ENCODE results near the gene PDE3B.
A peak's percentile ranks its signal among the peaks of the same experiment; 100 is the strongest.
"Not testable (repeated sequence)": the region's sequence is repeated elsewhere in the genome, so short reads cannot be mapped to it uniquely, and the experiment has no call there.

Gene PDE3B

DNA sequence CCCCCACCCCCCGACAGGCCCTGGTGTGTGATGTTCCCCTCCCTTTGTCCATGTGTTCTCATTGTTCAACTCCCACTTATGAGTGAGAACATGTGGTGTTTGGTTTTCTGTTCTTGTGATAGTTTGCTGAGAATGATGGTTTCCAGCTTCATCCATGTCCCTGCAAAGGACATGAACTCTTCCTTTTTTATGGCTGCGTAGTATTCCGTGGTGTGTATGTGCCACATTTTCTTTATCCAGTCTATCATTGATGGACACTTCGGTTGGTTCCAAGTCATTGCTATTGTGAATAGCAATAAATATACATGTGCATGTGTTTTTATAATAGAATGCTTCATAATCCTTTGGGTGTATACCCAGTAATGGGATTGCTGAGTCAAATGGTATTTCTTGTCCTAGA is 152.4 kb downstream of the PDE3B start:
- DNase-seq = not testable (repeated sequence)

DNA sequence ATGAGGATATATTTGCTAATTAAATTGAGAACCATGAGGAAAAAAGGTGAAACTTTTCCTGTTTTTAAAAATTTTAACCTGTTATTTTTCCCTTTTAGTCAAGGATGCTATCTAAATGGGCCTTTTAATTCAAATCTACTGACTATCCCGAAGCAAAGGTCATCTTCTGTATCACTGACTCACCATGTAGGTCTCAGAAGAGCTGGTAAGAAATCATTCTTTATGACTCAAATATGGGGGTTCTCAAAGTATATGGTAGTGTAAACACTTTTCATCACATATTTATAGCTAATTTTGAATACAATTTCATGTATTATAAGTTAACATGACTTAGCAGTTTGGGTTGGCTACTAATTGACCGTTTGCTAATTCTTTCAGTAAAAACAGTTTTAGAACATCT is 160.2 kb downstream of the PDE3B start:
- no peak for DNase-seq

DNA sequence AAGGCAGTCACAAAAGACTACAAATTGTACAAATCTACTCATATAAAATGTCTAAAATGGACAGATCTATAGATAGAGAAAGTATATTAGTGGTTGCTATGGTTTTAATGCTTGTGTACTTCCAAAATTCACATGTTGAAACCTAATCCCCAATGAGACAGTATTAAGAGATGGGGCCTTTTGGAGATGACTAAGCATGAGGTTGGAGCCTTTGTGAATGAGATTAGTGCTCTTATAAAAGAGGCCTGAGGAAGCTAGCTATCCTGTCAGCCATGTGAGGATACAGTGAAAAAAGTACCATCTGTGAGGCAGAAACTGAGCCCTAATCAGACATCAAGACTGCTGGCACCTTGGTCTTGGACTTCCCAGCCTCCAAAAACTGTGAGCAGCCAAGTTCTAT is 165.9 kb downstream of the PDE3B start:
- DNase-seq = no peak

DNA sequence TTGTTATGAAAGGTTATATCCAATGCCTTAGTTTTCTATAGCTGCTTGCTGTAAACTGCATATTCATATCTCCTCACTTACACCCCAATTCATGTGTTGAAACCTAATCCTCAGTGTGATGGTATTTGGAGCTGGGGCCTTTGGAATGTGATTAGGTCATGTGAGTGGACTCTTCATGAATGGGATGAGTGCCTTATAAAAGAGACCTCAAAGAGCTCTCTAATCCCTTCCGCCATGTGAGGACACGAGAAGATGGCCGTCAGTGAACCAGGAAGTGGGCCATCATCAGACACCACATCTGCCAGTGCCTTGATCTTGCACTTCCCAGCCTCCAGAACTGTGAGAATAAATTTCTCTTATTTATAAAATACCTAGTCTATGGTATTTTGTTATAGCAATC is 169.2 kb downstream of the PDE3B start:
- no peak for DNase-seq

DNA sequence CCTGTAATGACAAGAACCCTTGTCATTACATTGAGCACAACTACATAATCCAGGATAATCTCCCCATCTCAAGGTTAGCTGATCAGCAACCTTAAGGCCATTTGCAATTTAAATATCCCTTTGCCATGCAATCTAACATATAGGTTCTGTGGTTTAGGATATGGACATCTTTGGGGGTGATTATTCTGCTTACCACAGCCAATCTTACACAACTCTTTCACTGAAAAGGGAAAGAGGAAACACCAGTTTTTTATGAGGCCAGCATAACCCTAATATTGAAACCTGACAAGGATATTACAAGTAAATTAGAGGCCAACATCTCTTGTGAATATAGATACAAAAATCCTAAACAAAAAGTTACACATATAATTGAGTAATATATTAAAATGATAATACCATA is 169.9 kb downstream of the PDE3B start:
- DNase-seq = no peak

DNA sequence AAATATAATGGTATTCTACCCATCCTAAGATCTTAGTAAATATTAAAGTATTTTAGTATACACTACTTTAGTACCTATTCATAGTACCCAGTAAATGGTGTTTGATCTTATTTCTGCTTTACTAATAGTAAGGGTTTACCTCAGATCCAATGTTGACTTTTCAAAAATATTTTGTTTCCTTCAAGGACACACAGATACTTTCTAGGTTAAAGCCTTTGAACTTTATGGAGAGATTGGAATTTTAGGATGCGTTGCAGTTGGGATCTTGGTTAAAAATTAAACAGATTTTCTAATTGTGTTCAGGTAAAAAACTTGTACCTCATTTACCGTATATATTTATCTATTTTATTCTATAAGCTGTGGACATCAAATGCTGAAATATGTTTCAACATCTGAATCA is 175.2 kb downstream of the PDE3B start:
- DNase-seq = no peak

DNA sequence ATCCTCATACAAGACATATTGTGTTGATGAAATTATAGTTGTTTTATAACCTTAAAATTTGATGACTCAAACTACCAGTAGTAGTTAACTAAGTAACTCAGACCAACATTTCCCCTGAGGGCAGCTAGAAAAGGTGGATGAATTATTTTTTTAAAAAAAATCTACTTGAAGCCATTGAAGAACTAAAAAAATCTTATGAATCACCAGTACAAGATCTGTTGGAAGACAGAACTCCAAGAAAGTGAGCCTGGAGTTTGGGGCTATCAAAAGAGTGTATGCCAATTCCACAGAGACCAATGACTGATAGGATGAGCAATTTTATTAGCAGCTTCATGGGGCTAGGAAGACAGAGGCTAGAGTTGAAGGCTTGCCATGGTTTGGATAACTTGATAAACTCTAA is 176.0 kb downstream of the PDE3B start:
- DNase-seq = no peak

DNA sequence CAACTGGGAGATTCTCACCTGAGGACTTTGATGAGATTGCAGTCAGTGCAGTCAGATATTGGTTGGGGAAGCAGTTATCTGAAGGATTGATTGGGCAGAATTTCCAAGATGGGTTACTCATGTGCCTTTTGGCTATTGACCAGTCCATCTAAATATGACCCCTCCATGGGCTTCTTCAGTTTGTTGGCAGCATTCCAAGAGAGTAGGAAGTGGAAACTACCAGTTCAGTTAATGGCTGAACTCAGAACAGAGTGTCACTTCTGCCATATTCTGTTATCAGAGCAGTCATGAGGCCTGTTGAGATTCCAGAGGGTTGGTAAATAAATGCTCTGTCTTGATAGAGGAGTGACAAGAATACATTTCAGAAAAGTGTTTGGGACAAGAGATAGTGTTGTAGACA is 177.4 kb downstream of the PDE3B start:
- DNase-seq = no peak

DNA sequence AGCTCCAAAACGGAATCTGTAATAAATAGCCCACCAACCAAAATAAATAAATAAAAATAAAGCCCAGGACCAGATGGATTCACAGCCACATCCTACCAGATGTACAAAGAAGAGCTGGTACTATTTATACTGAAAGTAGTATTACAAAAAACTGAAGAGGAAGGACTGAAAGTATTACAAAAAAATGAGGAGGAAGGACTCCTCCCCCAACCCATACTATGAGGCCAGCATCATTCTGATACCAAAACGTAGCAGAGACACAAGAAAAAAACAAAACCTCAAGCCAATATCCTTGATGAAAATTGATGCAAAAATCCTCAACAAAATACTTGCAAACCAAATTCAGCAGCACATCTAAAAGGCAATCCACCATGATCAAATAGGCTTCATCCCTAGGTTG is 183.0 kb downstream of the PDE3B start:
- DNase-seq = no peak

DNA sequence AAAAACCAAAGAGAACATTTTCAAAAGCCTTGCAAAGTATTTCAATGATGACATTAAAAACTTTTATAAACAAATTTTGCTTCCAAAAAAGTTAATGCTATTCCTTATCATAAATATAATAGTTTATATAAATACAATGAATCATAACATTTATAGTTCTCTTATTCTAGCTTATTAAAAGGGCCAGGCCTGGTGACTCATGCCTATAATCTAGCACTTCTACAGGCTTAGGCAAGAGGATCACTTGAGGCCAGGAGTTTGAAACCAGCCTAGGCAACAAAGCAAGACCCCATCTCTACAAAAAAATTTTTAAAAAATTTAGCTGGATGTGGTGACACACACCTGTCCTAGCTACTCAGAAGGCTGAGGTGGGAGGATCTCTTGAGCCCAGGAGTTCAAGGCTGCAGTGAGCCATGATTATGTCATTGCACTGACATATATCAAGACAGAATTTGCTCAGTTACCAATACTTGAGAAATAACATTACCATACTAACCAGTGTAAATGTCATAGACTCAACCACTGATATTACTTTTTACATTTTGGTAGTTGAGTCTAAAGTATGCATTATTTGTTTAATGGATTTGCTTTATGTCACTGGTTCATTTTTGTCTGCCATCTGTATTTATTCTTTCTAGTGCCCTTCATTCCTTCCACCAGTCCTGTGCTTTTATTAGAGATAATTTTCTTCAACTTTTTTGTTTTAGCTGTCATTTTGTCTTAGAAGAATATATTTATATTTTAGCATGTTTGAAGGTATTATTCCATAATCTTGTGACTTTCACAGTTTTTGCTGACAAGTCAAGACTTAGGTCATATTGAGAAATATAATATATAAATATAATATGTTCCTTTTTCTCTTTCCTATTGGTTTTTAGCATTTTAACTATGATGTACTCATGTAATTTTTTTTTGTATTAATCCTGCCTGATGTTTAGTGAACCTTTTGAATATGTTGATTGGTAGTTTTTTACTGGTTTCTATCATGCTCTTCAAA is 192.2 kb downstream of the PDE3B start:
- DNase-seq = no peak

DNA sequence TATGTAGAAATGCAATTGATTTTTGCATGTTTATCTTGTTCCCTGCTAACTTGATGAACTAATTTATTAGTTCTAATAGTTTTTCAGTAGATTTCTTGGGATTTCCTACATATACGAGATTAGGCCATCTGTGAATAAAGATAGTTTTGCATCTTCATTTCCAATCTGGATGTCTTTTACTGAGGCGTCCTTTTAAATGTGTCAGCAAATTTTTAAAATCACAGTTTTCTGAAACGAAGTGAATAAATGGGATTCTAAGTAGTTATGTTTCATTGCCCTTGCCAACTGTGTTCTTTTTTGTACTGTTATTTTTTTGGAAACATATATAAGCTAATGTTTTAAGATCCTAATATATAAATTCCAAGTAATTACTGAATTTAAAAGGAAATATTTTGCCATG is 198.4 kb downstream of the PDE3B start:
- no peak for DNase-seq

DNA sequence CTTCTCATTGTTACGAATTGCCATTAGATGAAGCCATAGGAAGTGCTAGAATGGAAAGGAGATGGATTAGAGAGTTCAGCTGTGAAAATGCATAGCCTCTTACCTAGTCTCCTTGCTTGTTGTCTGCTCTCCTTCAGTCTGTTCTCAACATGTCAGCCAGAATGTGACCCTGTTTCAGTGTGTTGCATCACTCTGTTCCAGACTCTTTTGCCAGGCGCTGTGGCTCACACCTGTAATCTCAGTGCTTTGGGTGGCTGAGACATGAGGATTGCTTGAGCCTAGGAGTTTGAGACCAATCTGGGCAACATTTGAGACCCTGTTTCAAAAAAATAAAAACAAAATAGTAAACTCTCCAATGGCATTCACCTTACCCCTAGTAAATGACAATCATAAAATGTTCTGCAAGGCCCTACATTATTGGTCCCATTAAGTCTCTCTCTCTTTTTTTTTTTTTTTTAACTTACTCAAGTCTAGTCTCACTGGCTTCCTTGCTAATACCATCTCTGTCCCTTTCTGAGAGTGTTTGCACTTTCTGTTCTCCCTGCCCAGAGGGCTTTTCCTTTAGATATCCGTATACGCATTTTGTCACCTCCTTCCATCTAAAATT is 209.1 kb downstream of the PDE3B start:
- no peak for DNase-seq

DNA sequence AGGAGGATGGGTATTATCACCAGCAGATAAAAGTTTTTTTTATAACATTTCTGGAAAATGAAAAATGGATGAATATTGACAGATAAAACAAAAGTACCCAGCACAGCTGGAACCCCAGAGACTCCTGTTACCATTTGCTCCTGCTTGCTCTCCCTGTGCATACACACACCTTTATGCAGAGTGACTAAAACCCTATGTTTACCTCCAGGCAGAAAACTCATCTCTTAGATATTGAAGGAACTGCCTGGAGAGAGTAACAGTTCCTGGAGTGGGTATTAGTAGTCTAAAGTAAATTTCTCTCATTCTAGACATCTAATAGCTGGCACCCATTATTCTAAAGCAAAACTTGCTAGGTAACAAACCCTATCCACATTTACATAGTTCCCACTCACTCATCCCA is 210.5 kb downstream of the PDE3B start:
- DNase-seq = no peak

DNA sequence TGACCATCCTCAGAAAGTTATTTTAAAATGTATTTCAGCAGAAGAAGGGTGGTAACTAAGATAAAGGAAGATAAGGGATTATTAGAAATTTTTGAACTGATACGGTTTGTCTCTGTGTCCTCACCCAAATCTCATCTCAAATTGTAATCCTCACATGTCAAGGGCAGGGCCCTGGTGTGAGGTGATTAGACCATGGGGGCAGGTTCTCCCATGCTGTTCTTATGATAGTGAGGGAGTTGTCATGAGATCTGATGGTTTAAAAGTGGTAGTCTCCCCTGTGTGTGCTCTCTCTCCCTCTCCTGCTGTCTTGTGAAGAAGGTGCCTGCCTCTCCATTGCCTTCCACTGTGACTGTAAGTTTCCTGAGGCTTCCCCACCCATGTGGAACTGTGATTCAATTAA is 212.3 kb downstream of the PDE3B start:
- no peak for DNase-seq

DNA sequence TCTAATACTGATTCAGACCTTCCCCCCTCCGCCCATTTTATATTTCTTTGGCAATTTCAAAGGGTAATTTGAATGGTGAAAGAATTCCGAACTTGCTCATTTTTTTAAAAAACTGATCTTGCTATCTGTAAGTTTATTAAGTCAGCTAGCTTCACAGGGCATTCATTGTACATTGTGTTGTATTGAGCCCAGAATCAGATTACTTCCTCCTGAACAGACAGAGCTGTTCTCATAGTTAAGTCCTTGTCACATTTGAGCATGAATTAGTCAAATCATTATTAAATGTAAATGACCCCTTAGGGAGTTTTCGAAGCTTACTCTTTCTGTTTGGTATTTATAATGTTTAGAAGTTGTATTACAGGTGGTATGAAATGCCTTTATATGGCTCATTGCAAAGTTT is 214.0 kb downstream of the PDE3B start:
- no peak for DNase-seq

DNA sequence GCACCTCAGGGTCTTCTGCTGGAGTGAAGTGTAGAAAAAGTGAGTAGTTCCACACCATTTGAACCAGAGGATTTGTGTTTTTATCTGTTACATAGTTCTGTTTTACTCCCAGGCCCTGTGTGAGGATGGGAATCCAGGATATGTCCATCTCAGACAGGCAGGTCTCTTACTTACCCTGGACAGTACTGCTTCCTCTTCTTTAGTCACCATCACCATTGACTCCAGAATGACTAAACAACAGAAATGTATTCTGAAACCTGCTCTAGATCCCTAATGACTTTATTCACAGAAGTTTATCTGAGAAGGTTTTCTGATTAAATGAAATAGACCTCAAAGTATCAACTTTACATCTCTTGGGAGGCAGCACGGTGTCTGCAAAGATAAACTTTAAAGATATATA is 214.8 kb downstream of the PDE3B start:
- DNase-seq = no peak

DNA sequence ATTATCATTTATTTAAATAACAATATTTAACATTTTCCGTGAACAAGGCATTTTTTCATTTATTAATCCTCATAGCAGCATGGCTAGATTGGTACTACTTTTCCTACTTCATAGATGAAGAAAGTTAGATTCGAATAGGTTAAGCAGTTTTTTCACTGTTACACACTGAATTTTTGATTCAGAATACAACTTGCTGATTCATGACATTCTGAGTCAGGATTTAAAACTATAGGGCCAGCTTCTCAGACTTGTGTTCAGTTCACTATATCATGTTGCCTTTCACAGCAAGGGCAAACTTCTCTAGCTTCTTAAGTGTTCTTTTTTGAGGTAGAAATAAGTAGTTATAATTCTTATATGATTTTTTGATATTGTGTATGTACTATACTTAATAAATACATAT is 216.9 kb downstream of the PDE3B start:
- DNase-seq = no peak

DNA sequence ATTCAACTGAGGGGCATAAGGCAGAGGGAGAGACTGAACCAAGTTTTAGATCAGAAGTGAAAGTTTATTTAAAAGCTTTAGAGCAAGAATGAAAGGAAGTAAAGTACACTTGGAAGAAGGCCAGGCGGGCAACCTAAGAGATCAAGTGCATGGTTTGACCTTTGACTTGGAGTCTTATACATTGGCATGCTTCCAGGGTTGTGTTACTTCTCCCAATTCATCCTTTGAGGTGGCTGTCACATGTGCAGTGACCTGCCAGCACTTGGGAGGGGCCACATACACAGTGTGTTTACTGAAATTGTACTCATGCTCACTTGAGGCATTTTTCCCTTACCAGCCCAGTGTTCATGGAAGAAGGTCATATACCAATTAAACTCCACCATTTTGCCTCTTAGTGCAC is 218.1 kb downstream of the PDE3B start:
- DNase-seq = no peak

DNA sequence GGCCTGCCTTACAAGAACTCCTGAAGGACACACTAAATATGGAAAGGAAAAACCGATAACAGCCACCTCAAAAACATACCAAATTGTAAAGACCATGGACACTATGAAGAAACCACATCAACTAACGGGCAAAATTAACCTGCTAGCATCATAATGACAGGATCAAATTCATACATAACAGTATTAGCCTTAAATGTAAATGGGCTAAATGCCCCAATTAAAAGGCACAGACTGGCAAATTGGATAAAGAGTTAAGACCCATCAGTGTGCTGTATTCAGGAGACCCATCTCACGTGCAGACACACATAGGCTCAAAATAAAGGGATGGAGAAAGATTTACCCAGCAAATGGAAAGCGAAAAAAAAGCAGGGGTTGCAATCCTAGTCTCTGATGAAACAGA is 220.2 kb downstream of the PDE3B start:
- not testable (repeated sequence) for DNase-seq

DNA sequence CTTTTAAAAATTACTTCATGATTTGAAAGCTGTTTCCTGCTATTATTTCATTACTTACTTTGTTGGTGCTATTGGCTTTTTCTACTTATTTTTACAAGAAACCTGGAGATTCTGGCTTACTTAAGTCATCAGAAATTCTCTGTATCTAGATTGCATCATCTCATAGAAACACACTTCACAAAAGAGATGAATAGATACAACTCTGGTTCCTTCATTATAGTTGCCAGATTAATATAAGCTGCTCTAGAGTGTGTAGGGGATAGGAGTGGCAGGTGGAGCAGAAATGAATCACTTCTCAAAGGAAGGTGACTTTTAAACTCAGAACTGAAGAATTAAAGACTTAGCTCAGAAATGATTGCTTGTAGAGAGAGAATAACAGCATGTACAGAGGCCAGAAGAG is 228.4 kb downstream of the PDE3B start:
- DNase-seq = no peak

DNA sequence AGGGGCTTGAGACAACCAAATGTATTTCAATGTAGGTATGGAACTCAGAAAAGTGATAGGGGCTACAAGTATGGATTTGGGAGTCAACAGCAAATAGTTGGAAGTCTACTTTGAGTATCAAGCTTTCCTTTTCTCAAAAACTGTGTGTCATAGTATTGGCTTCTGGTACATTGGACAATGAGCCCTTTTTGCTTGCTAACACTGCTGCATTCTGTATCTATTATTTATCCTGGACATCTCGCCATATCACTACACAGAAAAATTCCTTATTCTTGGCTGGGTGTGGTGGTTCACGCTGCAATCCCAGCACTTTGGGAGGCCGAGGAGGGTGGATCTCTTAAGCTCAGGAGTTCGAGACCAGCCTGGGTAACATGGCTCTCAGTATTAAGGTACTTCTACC is 230.0 kb downstream of the PDE3B start:
- peak in 1 of 58 donors; percentile 11 for DNase-seq

DNA sequence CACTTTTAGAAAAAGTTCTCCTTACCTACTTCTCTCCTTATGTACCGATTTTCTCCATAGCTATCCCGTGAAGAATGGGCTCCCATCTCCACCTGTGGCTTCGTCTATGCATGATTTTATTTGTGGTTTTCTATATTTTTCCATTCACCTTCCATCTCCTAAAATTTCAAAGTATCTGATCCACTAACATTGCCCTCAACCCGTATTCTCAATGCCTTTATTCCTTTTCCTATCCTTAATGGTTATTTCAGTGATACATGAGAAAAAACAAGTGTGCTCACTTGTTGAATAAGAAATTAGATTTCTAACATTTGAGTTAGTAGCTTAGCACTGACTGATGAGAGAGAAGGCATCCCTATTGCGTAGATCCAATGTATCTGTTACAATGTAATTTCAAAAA is 231.6 kb downstream of the PDE3B start:
- DNase-seq = no peak

DNA sequence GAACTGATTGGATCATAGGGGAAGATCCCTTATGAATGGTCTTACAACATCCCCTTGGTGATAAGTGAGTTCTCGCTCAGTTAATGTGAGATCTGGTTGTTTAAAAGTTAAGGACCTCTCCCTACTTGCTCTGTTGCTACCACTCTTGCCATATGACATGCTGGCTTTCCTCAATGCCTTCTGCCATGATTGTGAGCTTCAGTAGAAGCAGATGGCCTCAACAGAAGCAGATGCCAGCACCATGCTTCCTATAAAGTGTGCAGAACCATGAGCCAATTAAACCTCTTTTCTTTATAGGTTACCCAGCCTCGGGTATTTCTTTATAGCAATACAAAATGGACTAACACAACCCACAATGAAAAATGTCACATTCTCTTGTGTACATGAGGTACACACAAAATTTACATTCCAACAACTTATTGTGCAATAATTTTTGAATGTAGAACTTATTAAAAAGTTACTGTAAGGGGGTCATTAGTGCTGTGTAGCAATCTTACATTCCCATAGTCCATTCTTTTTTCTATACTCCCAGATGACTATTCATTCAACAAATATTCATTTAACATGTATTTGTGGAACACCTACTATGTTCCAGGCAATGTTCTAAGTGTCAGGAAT is 238.1 kb downstream of the PDE3B start:
- DNase-seq = no peak
